Activated CD8-positive, alpha-beta memory T cell treated with anti-CD3 and anti-CD28 coated beads for 36 hours (primary cell): ENCODE data around the gene CTBP1. TPM values are rescaled to one million over a fixed set of nuclear protein-coding genes. Genes with fewer than 3 reads are reported as not detected.

Experiments
- CTCF ChIA-PET: fragments of 350-600 bp; sonication (Branson Sonifier 250); formaldehyde crosslinking; loops from one replicate; lab custom pipeline; 2021; ENCODE audit warnings: antibody characterized with exemption; lab: Charles Lee
- POLR2A ChIA-PET: fragments of 350-600 bp; sonication (Branson Sonifier 250); formaldehyde crosslinking; loops from one replicate; lab custom pipeline; 2021; ENCODE audit warnings: antibody characterized with exemption; lab: Charles Lee
- total RNA-seq, 2 experiments: library from RNA; stranded (reverse); gene quantifications; one replicate each; pipeline ENCODE4 v1.2.3, GENCODE V29; 2021

The CTBP1 gene
- total RNA-seq, 2 experiments from 2014 or later, result 129 to 133 TPM

GRCh38 chr4:1178300-1179088 lies 70.4 kb downstream of the CTBP1 start:
- ChIA-PET CTCF (interaction anchor here (0.7 to 2.0 kb wide), 3 partner anchors 11 to 90 kb away, joined by 3 to 4 read pairs (median 4); no protein-coding TSS in a partner anchor), POLR2A (interaction anchor here (2.0 kb wide), 1 partner anchor 24 kb away, joined by 6 read pairs; no protein-coding TSS in a partner anchor)

DNA sequence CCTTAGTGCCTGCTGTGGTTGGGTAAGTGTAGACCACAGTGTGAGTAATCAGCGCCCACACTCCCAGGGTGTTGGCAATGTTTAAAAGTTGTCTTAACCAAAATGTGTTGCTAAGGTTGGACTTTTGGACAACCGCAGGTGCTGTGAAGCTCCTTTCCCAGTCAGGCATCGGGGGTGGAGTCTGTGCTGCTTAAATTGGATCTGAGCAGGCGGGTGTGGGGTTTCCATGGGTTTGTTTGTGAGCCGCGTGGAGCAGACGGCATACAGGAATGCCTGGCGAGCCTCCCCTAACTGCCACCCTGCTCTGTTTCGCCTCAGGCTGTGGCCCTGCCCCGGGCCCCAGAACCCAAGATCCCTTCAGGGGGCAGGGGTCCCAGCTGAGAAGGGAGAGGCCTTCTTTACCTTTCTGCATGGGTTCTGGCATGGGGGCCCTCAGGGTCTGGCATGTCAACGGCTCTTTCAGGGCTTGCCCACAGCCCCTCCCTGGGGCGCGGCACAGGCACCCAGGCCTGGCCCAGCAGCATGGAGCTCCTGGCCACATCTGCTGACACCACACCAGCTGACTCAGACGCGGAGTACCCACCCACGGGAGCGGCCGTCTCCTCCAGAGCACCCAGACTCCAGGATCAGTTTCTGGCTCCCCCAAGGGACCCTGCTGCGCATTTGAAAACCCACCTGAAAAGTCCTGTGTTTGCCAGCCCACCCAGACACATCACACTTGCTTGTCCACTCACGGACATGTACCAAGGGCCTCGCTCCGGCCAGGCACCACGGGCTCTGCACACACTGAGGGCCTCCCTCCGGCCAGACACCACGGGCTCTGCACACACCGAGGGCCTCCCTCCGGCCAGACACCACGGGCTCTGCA lies 71.4 kb downstream of the CTBP1 start:
- ChIA-PET POLR2A (interaction anchor here (1.0 to 2.0 kb wide), 3 partner anchors 23 to 25 kb away, joined by 3 to 7 read pairs (median 6); no protein-coding TSS in a partner anchor), CTCF (interaction anchor here (1.4 to 2.0 kb wide), 2 partner anchors 10 to 24 kb away, joined by 4 read pairs; no protein-coding TSS in a partner anchor)

DNA sequence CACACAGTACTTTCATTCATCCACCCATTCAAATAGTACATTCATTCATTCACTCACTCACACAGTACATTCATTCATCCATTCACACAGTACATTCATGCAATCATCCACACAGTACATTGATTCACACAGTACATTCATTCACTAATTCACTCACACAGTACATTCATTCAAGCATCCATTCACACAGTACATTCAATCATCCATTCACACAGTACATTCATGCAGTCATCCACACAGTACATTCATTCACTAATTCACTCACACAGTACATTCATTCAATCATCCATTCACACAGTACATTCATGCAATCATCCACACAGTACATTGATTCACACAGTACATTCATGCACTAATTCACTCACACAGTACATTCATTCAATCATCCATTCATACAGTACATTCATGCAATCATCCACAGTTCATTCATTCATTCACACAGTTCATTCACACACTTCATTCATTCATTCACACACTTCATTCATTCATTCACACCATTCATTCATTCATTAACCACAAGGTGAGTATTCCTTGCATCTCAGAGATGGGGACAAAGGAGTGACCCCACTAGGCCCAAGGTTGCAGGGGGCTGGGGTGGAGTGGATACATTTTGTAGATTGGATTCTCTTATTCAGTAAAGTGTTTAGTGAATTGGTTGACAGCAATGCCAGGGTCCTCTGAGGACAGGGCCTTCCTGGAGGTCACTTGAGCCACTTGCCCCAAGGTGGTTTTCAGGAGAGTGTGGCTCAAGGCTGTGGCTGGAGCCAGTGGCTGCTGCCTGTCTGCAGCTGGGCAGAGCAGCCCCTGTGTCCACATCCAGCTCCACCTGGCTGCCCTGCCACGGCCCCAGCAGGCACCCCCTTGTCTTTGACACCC lies 72.3 kb downstream of the CTBP1 start:
- ChIA-PET CTCF (interaction anchor here (1.4 kb wide), 1 partner anchor 25 kb away, joined by 4 read pairs; no protein-coding TSS in a partner anchor), POLR2A (interaction anchor here (1.0 to 2.0 kb wide), 3 partner anchors 24 to 26 kb away, joined by 3 to 7 read pairs (median 6); no protein-coding TSS in a partner anchor)

DNA sequence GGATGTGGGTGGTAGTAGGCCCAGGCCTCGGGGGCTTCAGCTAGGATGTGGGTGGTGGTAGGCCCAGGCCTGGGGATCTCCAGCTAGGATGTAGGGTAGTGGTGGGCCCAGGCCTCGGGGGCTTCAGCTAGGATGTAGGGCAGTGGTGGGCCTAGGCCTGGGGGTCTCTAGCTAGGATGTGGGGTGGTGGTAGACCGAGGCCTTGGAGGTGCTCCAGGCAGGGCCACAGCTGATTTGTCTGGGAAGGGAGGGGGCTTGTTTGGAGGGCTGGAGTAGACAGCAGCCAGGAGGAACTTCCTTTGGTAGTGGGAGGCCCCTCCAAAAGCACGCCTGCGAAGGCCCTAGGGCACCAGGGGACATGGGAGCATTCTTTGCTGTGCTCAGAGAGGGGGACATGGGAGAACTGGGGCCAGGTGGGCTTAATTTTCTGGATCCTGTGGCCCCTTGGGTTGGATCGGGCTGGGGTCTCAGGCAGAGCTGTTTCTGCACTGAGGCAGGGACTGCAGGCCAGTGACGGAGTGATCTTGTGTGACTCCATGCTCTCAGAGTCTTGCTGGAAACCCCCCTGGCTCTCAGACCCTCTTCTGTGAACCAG lies 73.2 kb downstream of the CTBP1 start:
- POLR2A ChIA-PET, result interaction anchor here (0.5 to 0.6 kb wide), 2 partner anchors 8 to 170 kb away, joined by 4 read pairs; no protein-coding TSS in a partner anchor

GRCh38 chr4:1174941-1175634 lies 73.8 kb downstream of the CTBP1 start:
- ChIA-PET CTCF (interaction anchor here (0.9 kb wide), 2 partner anchors 8 to 10 kb away, joined by 3 read pairs; no protein-coding TSS in a partner anchor), POLR2A (interaction anchor here (0.5 to 0.6 kb wide), 2 partner anchors 8 to 171 kb away, joined by 4 read pairs; no protein-coding TSS in a partner anchor)

More for the DNA sequence above, 73.2 kb downstream of the CTBP1 start:
- CTCF ChIA-PET, result interaction anchor here (0.9 kb wide), 2 partner anchors 8 to 10 kb away, joined by 3 read pairs; no protein-coding TSS in a partner anchor

DNA sequence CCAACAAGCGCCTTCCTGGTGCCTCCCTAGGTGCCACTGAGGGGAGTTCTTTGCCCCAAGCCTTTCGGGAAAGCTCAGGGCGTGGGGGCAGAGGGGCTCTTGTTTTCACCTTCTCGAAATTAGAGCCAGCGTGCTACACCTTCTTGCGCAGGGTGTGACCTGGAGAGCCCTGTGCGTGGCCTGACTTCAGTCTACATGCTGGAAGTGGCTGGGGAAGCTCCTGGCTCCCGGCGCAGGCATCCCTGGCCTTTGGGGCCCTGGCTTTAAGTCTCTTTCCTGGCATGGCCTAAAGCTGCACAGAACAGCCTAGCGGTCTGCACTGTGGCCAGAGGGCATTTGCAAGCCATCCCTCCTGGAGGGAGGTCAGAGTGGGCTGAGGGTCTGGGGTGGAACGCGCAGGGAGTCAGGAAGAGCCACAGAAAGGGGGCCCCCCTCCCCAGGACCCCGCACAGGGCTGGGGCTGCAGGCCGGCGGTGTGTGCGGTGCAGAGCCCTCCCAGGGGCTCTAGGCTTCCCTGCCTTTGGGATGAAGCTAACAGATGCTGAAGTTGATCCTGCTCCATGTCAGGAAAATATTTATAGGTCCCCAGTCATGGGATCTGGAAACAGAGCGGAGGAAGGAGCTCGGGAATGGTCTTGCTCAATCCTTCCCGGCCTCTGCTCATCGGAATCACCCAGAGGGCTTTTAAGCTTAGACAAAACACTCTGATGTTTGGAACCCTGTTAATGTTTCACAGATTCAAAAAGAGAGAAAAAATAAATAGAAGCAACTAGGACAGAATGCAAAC lies 75.8 kb downstream of the CTBP1 start:
- ChIA-PET CTCF (interaction anchor here (1.0 to 2.7 kb wide), 2 partner anchors 9 to 10 kb away, joined by 3 to 8 read pairs; no protein-coding TSS in a partner anchor), POLR2A (interaction anchor here (1.5 kb wide), 1 partner anchor 10 kb away, joined by 4 read pairs; no protein-coding TSS in a partner anchor)

- ChIA-PET CTCF (interaction anchor here (2.7 kb wide), 1 partner anchor 11 kb away, joined by 8 read pairs; no protein-coding TSS in a partner anchor), POLR2A (interaction anchor here (1.5 kb wide), 1 partner anchor 11 kb away, joined by 4 read pairs; no protein-coding TSS in a partner anchor)
Measured at GRCh38 chr4:1172228-1172851, 76.6 kb downstream of the CTBP1 start, which contains the start of gene SPON2. TSS of gene SPON2 (minus strand) at chr4:1172583.

DNA sequence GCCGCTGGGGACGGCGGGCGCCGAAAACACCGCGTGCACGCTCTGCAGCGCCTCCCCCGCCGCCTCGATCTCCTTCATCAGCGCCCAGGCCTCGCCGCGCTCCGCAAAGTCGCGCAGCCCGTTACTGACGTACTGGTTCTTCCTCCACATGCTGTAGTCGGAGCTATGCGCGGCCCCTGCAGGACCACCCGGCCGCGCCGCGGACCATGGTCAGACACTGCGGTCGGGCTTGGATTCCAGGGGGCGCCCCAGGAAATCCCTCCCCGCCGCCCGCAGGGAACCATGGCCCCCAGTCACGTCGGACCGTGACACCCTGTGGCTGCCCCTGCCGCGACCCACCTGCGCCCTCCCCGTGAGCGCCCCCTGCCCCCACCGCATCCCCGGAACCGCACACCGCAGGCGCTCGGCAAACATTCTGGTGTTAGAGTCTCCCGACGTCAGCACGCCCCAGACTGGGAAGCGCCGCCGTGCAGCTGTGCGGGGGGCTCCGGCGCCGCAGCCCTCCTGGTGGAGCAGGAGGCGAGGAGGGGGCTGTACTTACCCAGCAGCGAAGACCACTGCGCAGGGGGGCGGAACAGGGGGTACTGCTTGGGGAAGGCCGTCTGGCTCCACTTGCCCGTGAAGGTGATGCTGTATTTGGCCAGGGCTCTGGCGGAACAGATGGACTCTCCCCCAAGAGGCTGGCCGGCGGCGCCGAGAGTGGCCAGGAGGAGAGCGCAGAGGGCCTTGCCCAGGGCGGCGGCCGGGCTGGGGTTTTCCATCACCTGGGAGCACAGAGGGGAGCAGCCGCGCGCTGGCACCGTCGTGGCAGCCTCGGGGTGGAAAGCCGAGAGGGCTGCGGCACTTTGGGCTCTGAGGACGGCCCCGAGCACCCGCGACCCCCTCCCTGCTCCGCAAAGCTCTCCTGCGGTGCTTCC lies 77.4 kb downstream of the CTBP1 start:
- ChIA-PET CTCF (interaction anchor here (0.6 to 2.7 kb wide), 2 partner anchors 12 to 22 kb away, joined by 3 to 8 read pairs; no protein-coding TSS in a partner anchor), POLR2A (no interaction called here)

DNA sequence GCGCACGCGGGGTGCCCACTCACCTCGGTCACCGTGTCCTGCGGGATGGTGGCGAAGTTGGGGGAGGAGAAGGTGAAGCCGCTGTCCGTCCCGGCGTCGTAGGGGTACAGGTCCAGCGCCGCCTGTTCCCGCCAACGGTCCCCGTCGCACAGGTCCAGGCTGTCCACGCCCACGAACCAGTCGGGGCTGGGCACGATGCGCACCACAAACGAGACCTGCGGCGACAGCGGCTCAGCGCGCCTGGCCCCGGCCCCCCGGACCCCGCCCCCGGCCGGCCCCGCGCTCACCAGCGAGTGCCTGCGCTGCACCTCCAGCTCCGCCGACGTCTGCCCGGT lies 78.0 kb downstream of the CTBP1 start:
- ChIA-PET POLR2A (no interaction called here), CTCF (interaction anchor here (0.6 to 2.7 kb wide), 2 partner anchors 13 to 23 kb away, joined by 3 to 8 read pairs; no protein-coding TSS in a partner anchor)

DNA sequence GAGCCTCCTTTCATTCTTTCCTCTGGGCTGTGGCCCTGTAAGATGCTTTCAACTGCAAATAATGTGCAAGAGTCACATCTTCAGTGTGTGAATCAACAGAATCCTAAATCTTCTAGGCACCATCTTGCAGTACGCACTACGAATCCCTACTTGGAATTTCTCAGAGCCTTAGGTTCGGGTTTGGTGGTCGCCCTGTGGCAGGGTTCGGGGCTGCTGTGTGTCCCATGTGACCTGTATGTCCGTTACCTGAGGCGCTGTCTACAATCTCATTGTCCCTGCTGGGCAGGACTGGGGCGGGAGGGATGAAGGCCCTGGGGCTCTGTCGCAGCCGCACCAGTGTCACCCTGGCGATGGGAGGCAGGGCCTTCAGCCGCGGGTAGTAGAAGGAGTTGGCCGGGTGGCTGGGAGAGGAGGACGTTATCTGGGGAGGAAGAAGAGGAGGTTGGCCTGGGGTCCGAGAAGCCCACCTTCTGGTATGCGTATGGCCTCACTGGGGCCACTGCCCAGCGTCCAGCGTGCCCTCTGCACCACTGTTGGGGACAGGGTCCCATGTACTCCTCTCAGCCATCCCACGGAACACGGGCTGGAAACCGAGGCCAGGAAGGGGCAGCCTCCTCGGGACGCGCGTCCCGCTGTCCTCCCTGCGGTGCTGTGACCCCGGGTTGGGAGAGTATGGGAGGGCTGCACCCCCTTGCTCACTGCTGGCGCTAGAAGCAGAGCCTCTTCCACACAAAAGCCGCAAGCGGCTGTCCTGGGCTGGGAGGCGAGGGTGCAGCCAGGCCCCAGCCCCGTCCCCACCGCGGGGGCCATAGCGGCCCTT lies 78.6 kb downstream of the CTBP1 start:
- ChIA-PET POLR2A (no interaction called here), CTCF (interaction anchor here (1.0 to 2.7 kb wide), 2 partner anchors 13 to 98 kb away, joined by 3 to 8 read pairs; no protein-coding TSS in a partner anchor)

- POLR2A ChIA-PET, result interaction anchor here (3.0 kb wide), 1 partner anchor 33 kb away, joined by 10 read pairs; no protein-coding TSS in a partner anchor
- CTCF ChIA-PET, result interaction anchor here (1.0 kb wide), 1 partner anchor 98 kb away, joined by 3 read pairs; no protein-coding TSS in a partner anchor
Measured at GRCh38 chr4:1169691-1170096, 79.2 kb downstream of the CTBP1 start.

DNA sequence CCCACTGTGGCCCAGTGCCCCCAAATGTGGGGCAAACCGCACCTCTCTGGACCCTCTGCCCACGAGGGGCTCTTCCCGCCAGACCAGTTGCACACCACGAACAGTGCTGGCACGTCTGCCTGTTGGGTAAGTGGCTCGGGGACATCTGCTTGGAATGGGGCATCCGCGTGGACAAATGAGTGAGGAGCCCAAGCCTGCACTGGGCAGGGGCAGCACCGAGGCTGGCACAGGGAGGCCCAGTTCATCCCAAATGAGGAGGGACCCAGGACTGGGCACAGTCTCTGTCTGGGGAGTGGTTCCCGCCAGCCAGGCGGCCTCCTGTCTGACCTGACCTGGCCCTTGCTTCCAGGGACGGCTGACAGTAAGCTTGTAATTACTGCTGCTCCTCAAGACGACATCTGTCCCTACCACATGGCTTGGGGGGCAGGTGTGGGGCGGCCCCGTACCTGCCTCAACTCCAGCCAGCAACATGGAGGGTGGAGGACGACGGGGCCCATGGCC lies 79.7 kb downstream of the CTBP1 start:
- CTCF ChIA-PET, result interaction anchor here (1.0 to 4.0 kb wide), 2 partner anchors 34 to 99 kb away, joined by 3 to 22 read pairs; no protein-coding TSS in a partner anchor
- POLR2A ChIA-PET, result interaction anchor here (3.0 kb wide), 1 partner anchor 33 kb away, joined by 10 read pairs; no protein-coding TSS in a partner anchor
